HCT116 (cell line): ENCODE data around the gene GDPD5. TPM values are rescaled to one million over a fixed set of nuclear protein-coding genes. Genes with fewer than 3 reads are reported as not detected.

Experiments
- ATAC-seq: fragments of 200-7000 bp; cut with Tn5 transposase; 2 replicates; pipeline ENCODE4 v1.9.1; 2020; ENCODE audit warnings: mild to moderate bottlenecking, moderate library complexity
- BruUV-seq: library from RNA; stranded (reverse); fragments of 400-500 nt; replicated peaks from 2 replicates; lab custom pipeline; 2021; lab: Mats Ljungman, UMichigan
- CTCF ChIA-PET: fragments of 300-600 bp; sonication (Branson Sonifier 250); formaldehyde crosslinking; loops from one replicate; lab custom pipeline; 2021; ENCODE audit warnings: antibody characterized with exemption; lab: Charles Lee
- POLR2A ChIA-PET: fragments of 300-600, 350-600 bp; sonication (Branson Sonifier 250); formaldehyde crosslinking; loops from one replicate; lab custom pipeline; 2021; ENCODE audit warnings: antibody characterized with exemption; lab: Charles Lee
- RAD21 ChIA-PET, 2 experiments: fragments of 300-600 bp; sonication (Branson Sonifier 250); formaldehyde crosslinking; loops; one replicate each; lab custom pipeline; 2023; ENCODE audit warnings: low total read pairs in 2 of 2; ENCODE audit not compliant: uncharacterized antibody in 2 of 2, unreplicated experiment in 2 of 2, low non-redundant PET in 1 of 2; lab: Charles Lee
- DNase-seq: peaks from one replicate; pipeline ENCODE4 v3.0.0-alpha.2; 2010; ENCODE audit warnings: low read depth, low spot score
- H2AFZ ChIP-seq: fragments of 200-600 bp; shearing (Covaris generic), sonication (generic); 2 replicates; pipeline ENCODE4 v1.6.1; 2017; ENCODE audit warnings: low read depth, mixed run types, mixed read lengths, antibody characterized with exemption, low read length; ENCODE audit not compliant: poor library complexity, severe bottlenecking
- H3K27ac ChIP-seq: 2 replicates; pipeline ENCODE4 v1.5.1; 2012; ENCODE audit warnings: low read depth, low read length
- H3K27me3 ChIP-seq: fragments of 200-600 bp; sonication (generic); 2 replicates; pipeline ENCODE4 v1.6.1; 2016; ENCODE audit warnings: mixed run types, low read length, mixed read lengths; ENCODE audit not compliant: insufficient read depth
- H3K36me3 ChIP-seq, 2 experiments: fragments of 200-500 bp in 1 of 2; fragments of 200-600 bp in 1 of 2; sonication (Bioruptor generic) in 1 of 2; sonication (generic) in 1 of 2; 2 replicates each; pipeline versions ENCODE4 v1.5.1 to v1.6.1; 2014 to 2016; ENCODE audit warnings: low read length in 2 of 2, inconsistent platforms in 1 of 2, mixed read lengths in 1 of 2, mixed run types in 1 of 2; ENCODE audit not compliant: insufficient read depth in 2 of 2, control insufficient read depth in 1 of 2
- H3K4me1 ChIP-seq, 2 experiments: fragments of 200-600 bp in 1 of 2; sonication (generic) in 1 of 2; 2 replicates each; pipeline versions ENCODE4 v1.5.1 to v1.6.1; 2012 to 2017; ENCODE audit warnings: low read length in 2 of 2, inconsistent platforms in 1 of 2, mild to moderate bottlenecking in 1 of 2, mixed read lengths in 1 of 2, mixed run types in 1 of 2, moderate library complexity in 1 of 2; ENCODE audit not compliant: insufficient read depth in 2 of 2, control insufficient read depth in 1 of 2
- H3K4me2 ChIP-seq: fragments of 200-600 bp; sonication (generic); 2 replicates; pipeline ENCODE4 v1.6.1; 2017; ENCODE audit warnings: mixed run types, low read length, mixed read lengths
- H3K4me3 ChIP-seq, 2 experiments: fragments of 200-600 bp in 1 of 2; sonication (generic) in 1 of 2; replicated peaks in 1 of 2; 2 replicates each; pipeline ENCODE4 v1.5.1; 2011 to 2016; ENCODE audit warnings: low read length in 2 of 2, control low read depth in 1 of 2, low read depth in 1 of 2, mild to moderate bottlenecking in 1 of 2, mixed read lengths in 1 of 2, mixed run types in 1 of 2
- H3K79me2 ChIP-seq: fragments of 200-600 bp; sonication (generic); 2 replicates; pipeline ENCODE4 v1.6.1; 2017; ENCODE audit warnings: mild to moderate bottlenecking, mixed run types, low read length, moderate library complexity, mixed read lengths; ENCODE audit not compliant: insufficient read depth
- H3K9ac ChIP-seq: fragments of 200-600 bp; sonication (generic); 2 replicates; pipeline ENCODE4 v1.6.1; 2016; ENCODE audit warnings: low read length, mixed read lengths
- H3K9me2 ChIP-seq: fragments of 200-600 bp; sonication (generic), shearing (Covaris generic); 2 replicates; pipeline ENCODE4 v1.6.1; 2017; ENCODE audit warnings: mixed run types, mild to moderate bottlenecking, moderate library complexity; ENCODE audit not compliant: insufficient read depth
- H3K9me3 ChIP-seq, 2 experiments: fragments of 200-500 bp in 1 of 2; fragments of 200-600 bp in 1 of 2; sonication (Bioruptor generic) in 1 of 2; sonication (generic) in 1 of 2; 2 replicates each; pipeline ENCODE4 v1.6.1; 2014 to 2017; ENCODE audit warnings: low read length in 2 of 2, mixed read lengths in 2 of 2, inconsistent platforms in 1 of 2, low read depth in 1 of 2, mild to moderate bottlenecking in 1 of 2, mixed run types in 1 of 2, moderate library complexity in 1 of 2; ENCODE audit not compliant: control insufficient read depth in 1 of 2, insufficient read depth in 1 of 2
- H4K20me1 ChIP-seq: fragments of 200-600 bp; sonication (generic), shearing (Covaris generic); 2 replicates; pipeline ENCODE4 v1.6.1; 2017; ENCODE audit warnings: mixed run types, mild to moderate bottlenecking, moderate library complexity; ENCODE audit not compliant: insufficient read depth
- ATF3 ChIP-seq: IDR thresholded peaks from 2 replicates; pipeline ENCODE4 v1.6.1; 2012
- CEBPB ChIP-seq: IDR thresholded peaks from 2 replicates; pipeline ENCODE4 v1.6.1; 2012; ENCODE audit warnings: low read depth
- CTCF ChIP-seq, 3 experiments: fragments of 200-600 bp in 1 of 3; sonication (generic) in 1 of 3; IDR thresholded peaks in 2 of 3; conservative IDR thresholded peaks in 1 of 3; 2 replicates each; pipeline ENCODE4 v1.5.1; 2012 to 2017; ENCODE audit warnings: low read depth in 2 of 3, low read length in 2 of 3, antibody characterized with exemption in 1 of 3, borderline replicate concordance in 1 of 3, control low read depth in 1 of 3, mild to moderate bottlenecking in 1 of 3, mixed read lengths in 1 of 3, mixed run types in 1 of 3, moderate library complexity in 1 of 3; ENCODE audit not compliant: insufficient read depth in 1 of 3
- EGR1 ChIP-seq: IDR thresholded peaks from 2 replicates; pipeline ENCODE4 v1.6.1; 2012; ENCODE audit warnings: low read depth
- ELF1 ChIP-seq: IDR thresholded peaks from 2 replicates; pipeline ENCODE4 v1.6.1; 2012; ENCODE audit warnings: low read depth, borderline replicate concordance
- EZH2 ChIP-seq: fragments of 200-600 bp; sonication (generic); IDR thresholded peaks from 2 replicates; pipeline ENCODE4 v1.6.1; 2017; ENCODE audit warnings: antibody characterized with exemption, mixed run types
- EZH2phosphoT487 ChIP-seq: fragments of 200-600 bp; IDR thresholded peaks from 2 replicates; pipeline ENCODE4 v1.6.1; 2018; ENCODE audit warnings: antibody characterized with exemption, borderline replicate concordance
- FOSL1 ChIP-seq: IDR thresholded peaks from 2 replicates; pipeline ENCODE4 v1.6.1; 2012; ENCODE audit warnings: low read depth
- JUND ChIP-seq: IDR thresholded peaks from 2 replicates; pipeline ENCODE4 v1.6.1; 2012
- MAX ChIP-seq: IDR thresholded peaks from 2 replicates; pipeline ENCODE4 v1.6.1; 2012
- POLR2AphosphoS5 ChIP-seq: IDR thresholded peaks from 2 replicates; pipeline ENCODE4 v1.6.1; 2011; ENCODE audit warnings: mild to moderate bottlenecking, low read depth, low read length, moderate library complexity
- RAD21 ChIP-seq: IDR thresholded peaks from 2 replicates; pipeline ENCODE4 v1.6.1; 2012; ENCODE audit warnings: low read depth, mild to moderate bottlenecking
- SIN3A ChIP-seq: IDR thresholded peaks from 2 replicates; pipeline ENCODE4 v1.6.1; 2012; ENCODE audit warnings: low read depth
- SRF ChIP-seq: IDR thresholded peaks from 2 replicates; pipeline ENCODE4 v1.6.1; 2012; ENCODE audit warnings: low read depth
- TCF7L2 ChIP-seq: IDR thresholded peaks from 2 replicates; pipeline ENCODE4 v1.7.0; 2011; ENCODE audit warnings: borderline replicate concordance, inconsistent platforms; ENCODE audit not compliant: insufficient read depth, insufficient read length; ENCODE audit errors: extremely low read depth
- YY1 ChIP-seq: IDR thresholded peaks from 2 replicates; pipeline ENCODE4 v1.6.1; 2011; ENCODE audit warnings: low read length, low read depth, moderate library complexity, mild to moderate bottlenecking; ENCODE audit not compliant: insufficient replicate concordance; ENCODE audit errors: extremely low read depth
- ZBTB33 ChIP-seq: IDR thresholded peaks from 2 replicates; pipeline ENCODE4 v1.6.1; 2011; ENCODE audit warnings: mild to moderate bottlenecking, low read length, moderate library complexity; ENCODE audit not compliant: insufficient replicate concordance; ENCODE audit errors: extremely low read depth
- ZFX ChIP-seq: fragments of 450-650 bp; IDR thresholded peaks from 2 replicates; pipeline ENCODE4 v1.6.1; 2017
- ZNF274 ChIP-seq: fragments of 200-500 bp; sonication (Bioruptor generic); IDR thresholded peaks from 2 replicates; pipeline ENCODE4 v1.6.1; 2014; ENCODE audit warnings: mild to moderate bottlenecking, low read depth, low read length, inconsistent platforms
- intact Hi-C: fragments of 100-400 bp; cut with micrococcal nuclease; formaldehyde crosslinking; loops from 2 replicates; pipeline ENCODE4 v1.10.0; 2022
- total RNA-seq: library from RNA; stranded (reverse); gene quantifications from one replicate; pipeline ENCODE4 v1.2.1, GENCODE V29; 2021; ENCODE audit not compliant: unreplicated experiment

Gene GDPD5
- total RNA-seq, 1 experiment from 2014 or later, result 27.5 TPM

GRCh38 chr11:75493626-75494025, 32.1 kb downstream of the GDPD5 start:
- H3K9ac ChIP-seq, result no peak overlapping the region
- TF ChIP-seq CEBPB (no peak), ZBTB33 (no peak), CTCF (IDR thresholded peaks at IDR 0.05 in 2 of 3, conservative IDR thresholded peaks at IDR 0.05 in 1 of 3; ENCODE audit: borderline replicate concordance in 1 of 3, insufficient read depth in 1 of 3, low read depth in 2 of 3, low read length in 2 of 3) (no peak), ZNF274 (no peak), RAD21 (no peak), POLR2AphosphoS5 (no peak), FOSL1 (no peak), YY1 (no peak), SIN3A (no peak), ATF3 (no peak), JUND (no peak), EZH2phosphoT487 (no peak), MAX (no peak), ELF1 (no peak), SRF (no peak), ZFX (no peak), EGR1 (no peak), EZH2 (no peak), TCF7L2 (no peak)
- no peaks in the 10 kb centered on the region for H3K27me3 ChIP-seq
- no peaks in the 10 kb centered on the region for H4K20me1 ChIP-seq
- ChIA-PET RAD21 (no interaction called here), CTCF (no interaction called here), POLR2A (no interaction called here)
- DNase-seq, result no peak
- H3K4me2 ChIP-seq, result no peak overlapping the region
- intact Hi-C loops, result no loop called here
- peaks cover 36 to 62% of the 10 kb centered on the region in 2 experiments for H3K4me1 ChIP-seq
- no TSS peak for BruUV-seq
- no peaks in the 10 kb centered on the region for H3K79me2 ChIP-seq
- no peak for ATAC-seq
- no peak overlapping the region for H2AFZ ChIP-seq
- H3K4me3 ChIP-seq, result no peak overlapping the region
- H3K9me2 ChIP-seq, result no peaks in the 10 kb centered on the region
- no peak overlapping the region for H3K27ac ChIP-seq
- H3K36me3 ChIP-seq, result no peaks in the 10 kb centered on the region
- H3K9me3 ChIP-seq, result no peaks in the 10 kb centered on the region
